ENCODE data around the gene SYNDIG1. TPM values are rescaled to one million over a fixed set of nuclear protein-coding genes. Genes with fewer than 3 reads are reported as not detected.
"Not testable (repeated sequence)": the region's sequence is repeated elsewhere in the genome, so short reads cannot be mapped to it uniquely, and the experiment has no call there.

Gene SYNDIG1
- total and polyA plus RNA-seq, 3 experiments from 2014 or later, result not detected

GRCh38 chr20:24506146-24506545, 36.7 kb downstream of the SYNDIG1 start:
- Mint-ChIP-seq H3K4me1 (no peaks in the 10 kb centered on the region), H3K9me3 (no peaks in the 10 kb centered on the region), H3K36me3 (no peaks in the 10 kb centered on the region), H3K4me3 (no peak overlapping the region), H3K27ac (no peak overlapping the region), H3K27me3 (peaks cover 6 to 28% of the 10 kb centered on the region in 2 donors)
- H3K27me3 ChIP-seq (ENCODE audit: insufficient read depth, low read length, poor library complexity, severe bottlenecking), result no peaks in the 10 kb centered on the region
- no peaks in the 10 kb centered on the region for H3K9me3 ChIP-seq (ENCODE audit: low read length)
- no peaks in the 10 kb centered on the region for H3K4me1 ChIP-seq (ENCODE audit: insufficient read depth, low read length)
- DNase-seq, result no peak
- H3K36me3 ChIP-seq (ENCODE audit: insufficient read depth, low read length), result no peaks in the 10 kb centered on the region
- no peak overlapping the region for H3K27ac ChIP-seq (ENCODE audit: low read depth, low read length)
- ChIA-PET CTCF (no interaction called here), POLR2A (no interaction called here)
- H3K4me3 ChIP-seq (ENCODE audit: low read length), result no peak overlapping the region

- no peak overlapping the region for H3K4me3 Mint-ChIP-seq
- CTCF ChIA-PET, result interaction anchor here (1.0 kb wide), 1 partner anchor 17 kb away, joined by 3 read pairs; no protein-coding TSS in a partner anchor
Measured at GRCh38 chr20:24506696-24507095, 37.3 kb downstream of the SYNDIG1 start.

GRCh38 chr20:24507182-24507853, 37.9 kb downstream of the SYNDIG1 start:
- no peaks in the 10 kb centered on the region for H3K36me3 Mint-ChIP-seq
- no peak overlapping the region for H3K4me3 Mint-ChIP-seq
- no peak overlapping the region for H3K4me3 ChIP-seq (ENCODE audit: low read length)
- peaks cover 12 to 33% of the 10 kb centered on the region in 2 donors for H3K27me3 Mint-ChIP-seq
- H3K9me3 Mint-ChIP-seq, result peaks cover 0 to 1% (median 0%) of the 10 kb centered on the region in 5 donors
- no peaks in the 10 kb centered on the region for H3K9me3 ChIP-seq (ENCODE audit: low read length)
- H3K4me1 ChIP-seq (ENCODE audit: insufficient read depth, low read length), result no peaks in the 10 kb centered on the region
- no peak overlapping the region for H3K27ac ChIP-seq (ENCODE audit: low read depth, low read length)
- CTCF ChIA-PET, result interaction anchor here (1.0 kb wide), 1 partner anchor 16 kb away, joined by 3 read pairs; no protein-coding TSS in a partner anchor
- DNase-seq, result no peak
- peak overlapping the region in 1 of 8 donors; percentile 31 for H3K27ac Mint-ChIP-seq
- POLR2A ChIA-PET, result no interaction called here
- no peaks in the 10 kb centered on the region for H3K4me1 Mint-ChIP-seq
- H3K27me3 ChIP-seq (ENCODE audit: insufficient read depth, low read length, poor library complexity, severe bottlenecking), result no peaks in the 10 kb centered on the region
- no peaks in the 10 kb centered on the region for H3K36me3 ChIP-seq (ENCODE audit: insufficient read depth, low read length)

More at GRCh38 chr20:24506696-24507095, 37.3 kb downstream of the SYNDIG1 start:
- no peak overlapping the region for H3K4me3 ChIP-seq (ENCODE audit: low read length)
- POLR2A ChIA-PET, result no interaction called here
- H3K4me1 Mint-ChIP-seq, result no peaks in the 10 kb centered on the region
- H3K36me3 Mint-ChIP-seq, result no peaks in the 10 kb centered on the region
- no peak overlapping the region for H3K27ac ChIP-seq (ENCODE audit: low read depth, low read length)
- peaks cover 11 to 31% of the 10 kb centered on the region in 2 donors for H3K27me3 Mint-ChIP-seq
- H3K36me3 ChIP-seq (ENCODE audit: insufficient read depth, low read length), result no peaks in the 10 kb centered on the region
- H3K27me3 ChIP-seq (ENCODE audit: insufficient read depth, low read length, poor library complexity, severe bottlenecking), result no peaks in the 10 kb centered on the region
- H3K27ac Mint-ChIP-seq, result no peak overlapping the region
- DNase-seq, result no peak
- H3K9me3 Mint-ChIP-seq, result no peaks in the 10 kb centered on the region
- H3K9me3 ChIP-seq (ENCODE audit: low read length), result no peaks in the 10 kb centered on the region
- H3K4me1 ChIP-seq (ENCODE audit: insufficient read depth, low read length), result no peaks in the 10 kb centered on the region

- H3K4me3 Mint-ChIP-seq; H3K27ac ChIP-seq (ENCODE audit: low read depth, low read length); POLR2A ChIA-PET; H3K4me1 Mint-ChIP-seq; H3K36me3 ChIP-seq (ENCODE audit: insufficient read depth, low read length); H3K27ac Mint-ChIP-seq; CTCF ChIA-PET; H3K27me3 ChIP-seq (ENCODE audit: insufficient read depth, low read length, poor library complexity, severe bottlenecking); H3K36me3 Mint-ChIP-seq; H3K9me3 ChIP-seq (ENCODE audit: low read length); H3K4me3 ChIP-seq (ENCODE audit: low read length); H3K4me1 ChIP-seq (ENCODE audit: insufficient read depth, low read length); H3K9me3 Mint-ChIP-seq; DNase-seq: not testable (repeated sequence)
- H3K27me3 Mint-ChIP-seq, result peaks cover 11 to 12% of the 10 kb centered on the region in 2 donors
Measured at GRCh38 chr20:24512441-24512840, 43.0 kb downstream of the SYNDIG1 start.

- CTCF ChIA-PET, result no interaction called here
- no peak overlapping the region for H3K27ac ChIP-seq (ENCODE audit: low read depth, low read length)
- no peaks in the 10 kb centered on the region for H3K36me3 ChIP-seq (ENCODE audit: insufficient read depth, low read length)
- Mint-ChIP-seq H3K4me1 (no peaks in the 10 kb centered on the region), H3K27me3 (no peaks in the 10 kb centered on the region), H3K36me3 (no peaks in the 10 kb centered on the region), H3K4me3 (no peak overlapping the region), H3K9me3 (peaks cover 0 to 2% (median 0%) of the 10 kb centered on the region in 5 donors), H3K27ac (no peak overlapping the region)
- H3K4me3 ChIP-seq (ENCODE audit: low read length), result no peak overlapping the region
- no peaks in the 10 kb centered on the region for H3K27me3 ChIP-seq (ENCODE audit: insufficient read depth, low read length, poor library complexity, severe bottlenecking)
- no peaks in the 10 kb centered on the region for H3K4me1 ChIP-seq (ENCODE audit: insufficient read depth, low read length)
- no peak for DNase-seq
- POLR2A ChIA-PET, result no interaction called here
- no peaks in the 10 kb centered on the region for H3K9me3 ChIP-seq (ENCODE audit: low read length)
Measured at GRCh38 chr20:24518515-24518914, 49.1 kb downstream of the SYNDIG1 start.

- H3K9me3 ChIP-seq (ENCODE audit: low read length), result no peaks in the 10 kb centered on the region
- Mint-ChIP-seq H3K9me3 (peaks cover 0 to 2% (median 0%) of the 10 kb centered on the region in 5 donors), H3K27me3 (no peaks in the 10 kb centered on the region), H3K36me3 (no peaks in the 10 kb centered on the region), H3K4me1 (no peaks in the 10 kb centered on the region), H3K27ac (no peak overlapping the region), H3K4me3 (no peak overlapping the region)
- no peaks in the 10 kb centered on the region for H3K36me3 ChIP-seq (ENCODE audit: insufficient read depth, low read length)
- H3K27ac ChIP-seq (ENCODE audit: low read depth, low read length), result no peak overlapping the region
- DNase-seq, result no peak
- ChIA-PET POLR2A (no interaction called here), CTCF (no interaction called here)
- no peaks in the 10 kb centered on the region for H3K27me3 ChIP-seq (ENCODE audit: insufficient read depth, low read length, poor library complexity, severe bottlenecking)
- H3K4me1 ChIP-seq (ENCODE audit: insufficient read depth, low read length), result no peaks in the 10 kb centered on the region
- H3K4me3 ChIP-seq (ENCODE audit: low read length), result no peak overlapping the region
Measured at GRCh38 chr20:24519476-24519875, 50.0 kb downstream of the SYNDIG1 start.

GRCh38 chr20:24521032-24521431, 51.6 kb downstream of the SYNDIG1 start:
- Histone ChIP-seq H3K4me1 (ENCODE audit: insufficient read depth, low read length) (no peaks in the 10 kb centered on the region), H3K27me3 (ENCODE audit: insufficient read depth, low read length, poor library complexity, severe bottlenecking) (no peaks in the 10 kb centered on the region), H3K9me3 (ENCODE audit: low read length) (no peaks in the 10 kb centered on the region), H3K36me3 (ENCODE audit: insufficient read depth, low read length) (no peaks in the 10 kb centered on the region), H3K4me3 (ENCODE audit: low read length) (no peak overlapping the region), H3K27ac (ENCODE audit: low read depth, low read length) (no peak overlapping the region)
- Mint-ChIP-seq H3K27me3 (no peaks in the 10 kb centered on the region), H3K36me3 (no peaks in the 10 kb centered on the region), H3K9me3 (peaks cover 0 to 2% (median 0%) of the 10 kb centered on the region in 5 donors), H3K4me3 (no peak overlapping the region), H3K4me1 (no peaks in the 10 kb centered on the region), H3K27ac (no peak overlapping the region)
- POLR2A ChIA-PET, result no interaction called here
- CTCF ChIA-PET, result no interaction called here
- DNase-seq, result no peak

GRCh38 chr20:24522452-24523330, 53.3 kb downstream of the SYNDIG1 start:
- POLR2A ChIA-PET, result no interaction called here
- DNase-seq, result no peak
- Mint-ChIP-seq H3K36me3 (no peaks in the 10 kb centered on the region), H3K27ac (no peak overlapping the region), H3K4me3 (no peak overlapping the region), H3K9me3 (peaks cover 0 to 2% (median 0%) of the 10 kb centered on the region in 5 donors), H3K4me1 (no peaks in the 10 kb centered on the region), H3K27me3 (no peaks in the 10 kb centered on the region)
- Histone ChIP-seq H3K4me3 (ENCODE audit: low read length) (no peak overlapping the region), H3K27me3 (ENCODE audit: insufficient read depth, low read length, poor library complexity, severe bottlenecking) (no peaks in the 10 kb centered on the region), H3K36me3 (ENCODE audit: insufficient read depth, low read length) (no peaks in the 10 kb centered on the region), H3K27ac (ENCODE audit: low read depth, low read length) (no peak overlapping the region), H3K9me3 (ENCODE audit: low read length) (no peaks in the 10 kb centered on the region), H3K4me1 (ENCODE audit: insufficient read depth, low read length) (no peaks in the 10 kb centered on the region)
- CTCF ChIA-PET, result interaction anchor here (1.5 kb wide), 1 partner anchor 15 kb away, joined by 3 read pairs; no protein-coding TSS in a partner anchor
